ENCODE measurements around the gene CNMD.

Gene CNMD

DNA sequence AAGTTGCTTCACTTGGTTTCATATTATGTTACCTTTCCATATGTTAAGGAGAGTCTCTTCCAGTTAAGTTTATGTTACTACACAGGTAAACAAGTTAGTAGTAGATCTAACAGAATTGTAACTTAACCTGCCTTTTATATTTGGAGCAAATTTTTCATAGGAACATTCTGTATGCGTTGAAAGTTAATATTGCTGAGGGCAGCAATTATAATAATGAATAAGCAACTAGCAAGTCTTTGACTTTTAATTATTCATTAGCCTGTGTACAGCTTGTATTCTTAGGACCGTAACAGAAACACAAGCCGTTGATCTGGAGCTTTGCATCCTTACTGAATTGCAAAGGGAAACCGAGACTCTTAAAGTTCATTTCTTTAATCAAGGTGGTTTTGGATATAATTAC is 75.3 kb downstream of the CNMD start:
- H3K4me3 ChIP-seq (ENCODE audit: low read depth, low read length): no peak overlapping the region
- in situ Hi-C loops (cut with HindIII; ENCODE audit: low sequenced_read_pairs): no loop called here
- DNase-seq (ENCODE audit: low read depth, low spot score): no peak
- TF ChIP-seq, protein P1, sequence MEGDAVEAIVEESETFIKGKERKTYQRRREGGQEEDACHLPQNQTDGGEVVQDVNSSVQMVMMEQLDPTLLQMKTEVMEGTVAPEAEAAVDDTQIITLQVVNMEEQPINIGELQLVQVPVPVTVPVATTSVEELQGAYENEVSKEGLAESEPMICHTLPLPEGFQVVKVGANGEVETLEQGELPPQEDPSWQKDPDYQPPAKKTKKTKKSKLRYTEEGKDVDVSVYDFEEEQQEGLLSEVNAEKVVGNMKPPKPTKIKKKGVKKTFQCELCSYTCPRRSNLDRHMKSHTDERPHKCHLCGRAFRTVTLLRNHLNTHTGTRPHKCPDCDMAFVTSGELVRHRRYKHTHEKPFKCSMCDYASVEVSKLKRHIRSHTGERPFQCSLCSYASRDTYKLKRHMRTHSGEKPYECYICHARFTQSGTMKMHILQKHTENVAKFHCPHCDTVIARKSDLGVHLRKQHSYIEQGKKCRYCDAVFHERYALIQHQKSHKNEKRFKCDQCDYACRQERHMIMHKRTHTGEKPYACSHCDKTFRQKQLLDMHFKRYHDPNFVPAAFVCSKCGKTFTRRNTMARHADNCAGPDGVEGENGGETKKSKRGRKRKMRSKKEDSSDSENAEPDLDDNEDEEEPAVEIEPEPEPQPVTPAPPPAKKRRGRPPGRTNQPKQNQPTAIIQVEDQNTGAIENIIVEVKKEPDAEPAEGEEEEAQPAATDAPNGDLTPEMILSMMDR (IDR thresholded peaks at IDR 0.05; ENCODE audit: low read depth, low read length): no peak

DNA sequence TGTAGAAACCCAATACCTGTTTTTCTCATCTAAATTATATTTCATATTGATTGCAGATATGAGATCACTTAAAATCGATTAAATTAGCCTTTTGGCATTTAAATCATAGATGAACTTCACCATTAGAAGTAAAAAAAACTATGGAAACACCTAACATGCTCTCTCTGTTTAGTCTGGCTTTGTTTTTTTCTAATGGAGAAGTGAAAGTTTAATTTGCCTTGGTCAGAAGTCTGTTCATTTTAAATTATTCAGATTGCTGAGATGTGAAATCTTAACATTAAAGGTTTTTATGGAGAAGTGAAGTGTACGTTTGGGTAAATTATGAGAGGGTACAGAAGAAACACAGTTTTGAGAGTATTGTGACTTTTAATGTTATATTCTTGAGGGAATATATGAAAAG is 80.3 kb downstream of the CNMD start:
- TF ChIP-seq, protein P1 (IDR thresholded peaks at IDR 0.05; ENCODE audit: low read depth, low read length): no peak
- DNase-seq (ENCODE audit: low read depth, low spot score): no peak
- in situ Hi-C loops (cut with HindIII; ENCODE audit: low sequenced_read_pairs): no loop called here
- no peak overlapping the region for H3K4me3 ChIP-seq (ENCODE audit: low read depth, low read length)

Measured in astrocyte of the spinal cord (primary cell).